Right cardiac atrium (tissue), 5 donors: ENCODE data around the gene NEGR1. TPM values are rescaled to one million over a fixed set of nuclear protein-coding genes. Genes with fewer than 3 reads are reported as not detected.
A peak's percentile ranks its signal among the peaks of the same experiment; 100 is the strongest.
"Not testable (repeated sequence)": the region's sequence is repeated elsewhere in the genome, so short reads cannot be mapped to it uniquely, and the experiment has no call there.

Experiments used
- ATAC-seq, 2 donors: fragments of 200-7000 bp; cut with Tn5 transposase; one replicate each; pipeline versions ENCODE4 v1.8.0 to v1.9.1; 2020; ENCODE audit warnings: moderate library complexity in 2 of 2, mild to moderate bottlenecking in 1 of 2
- DNase-seq, 3 donors: peaks; one replicate each; pipeline ENCODE4 v3.0.0-alpha.2; 2020
- H3K27ac ChIP-seq: one replicate; pipeline ENCODE4 v1.5.1; 2013; ENCODE audit warnings: mild to moderate bottlenecking, low read length, control low read depth, moderate library complexity
- H3K27me3 ChIP-seq: one replicate; pipeline ENCODE4 v1.6.1; 2013; ENCODE audit not compliant: control insufficient read depth, insufficient read depth
- H3K4me1 ChIP-seq: one replicate; pipeline ENCODE4 v1.6.1; 2013; ENCODE audit warnings: low read length; ENCODE audit not compliant: control insufficient read depth, insufficient read depth
- H3K4me3 ChIP-seq: one replicate; pipeline ENCODE4 v1.5.1; 2013; ENCODE audit warnings: low read length, control low read depth
- H3K9me3 ChIP-seq: one replicate; pipeline ENCODE4 v1.6.1; 2013; ENCODE audit warnings: low read length; ENCODE audit not compliant: control insufficient read depth
- WGBS: extraction: QIAGEN DNeasy Blood & Tissue Kit; methylation state at CpG from one replicate; pipeline ENCODE4 v1.1.7; 2013; 5-methylcytosine and 5-hydroxymethylcytosine counted together
- intact Hi-C, 4 donors: fragments of 100-400 bp; cut with DNase I; formaldehyde crosslinking; loops; one replicate each; pipeline versions ENCODE4 v1.11.0 to v1.14.0; 2022 to 2023
- polyA plus RNA-seq: library from polyadenylated mRNA; stranded (reverse); fragments of 200-250 nt; gene quantifications from one replicate; pipeline ENCODE4 v1.2.3, GENCODE V29; 2013
- total RNA-seq, 4 donors: library from RNA; stranded (reverse); fragmentation: NEBNext Ultra II Directional; extraction: Animal tissue kit (Norgen Biotek cat#: 25700); gene quantifications; one replicate each; pipeline ENCODE4 v1.2.1, GENCODE V29; 2021
- donor health status: healthy with polysubstance abuse.
- donor health status: DM: no; HTN: yes; CAD: no.
- donor health status: DM: no; HTN: no; CAD: no.
- donor health status: DM: no; HTN: yes; CAD: no; lungs with severe emphysema.
- donor health status: DM: yes; HTN: yes; CAD: no.

Gene NEGR1
- total and polyA plus RNA-seq, 5 donors = 9.1 to 26.1 (median 24.2) TPM

DNA sequence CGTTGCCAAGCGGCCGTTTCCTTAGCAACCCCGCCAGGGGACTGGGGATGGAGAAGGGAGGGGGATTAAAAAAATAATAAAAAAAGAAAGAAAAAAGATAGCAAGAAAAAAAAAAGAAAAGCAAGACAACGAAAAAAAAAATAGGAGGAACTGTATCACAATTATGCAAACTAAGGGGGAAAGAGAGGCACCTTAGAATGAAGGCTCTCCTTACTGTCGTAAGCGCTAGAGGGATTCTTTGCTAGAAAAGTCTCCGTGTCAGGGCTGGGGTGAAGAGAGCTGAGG is 625 bp upstream of the NEGR1 start:
- DNase-seq (no peak), ATAC-seq (no peak)
- Histone ChIP-seq H3K27ac (peak overlapping the region; percentile 84), H3K4me1 (no peaks in the 10 kb centered on the region), H3K27me3 (no peaks in the 10 kb centered on the region), H3K9me3 (no peaks in the 10 kb centered on the region), H3K4me3 (peak overlapping the region; percentile 57)
- intact Hi-C loops = no loop called here
- under 1% methylated on average over 8 of the region's 8 CpGs for WGBS

DNA sequence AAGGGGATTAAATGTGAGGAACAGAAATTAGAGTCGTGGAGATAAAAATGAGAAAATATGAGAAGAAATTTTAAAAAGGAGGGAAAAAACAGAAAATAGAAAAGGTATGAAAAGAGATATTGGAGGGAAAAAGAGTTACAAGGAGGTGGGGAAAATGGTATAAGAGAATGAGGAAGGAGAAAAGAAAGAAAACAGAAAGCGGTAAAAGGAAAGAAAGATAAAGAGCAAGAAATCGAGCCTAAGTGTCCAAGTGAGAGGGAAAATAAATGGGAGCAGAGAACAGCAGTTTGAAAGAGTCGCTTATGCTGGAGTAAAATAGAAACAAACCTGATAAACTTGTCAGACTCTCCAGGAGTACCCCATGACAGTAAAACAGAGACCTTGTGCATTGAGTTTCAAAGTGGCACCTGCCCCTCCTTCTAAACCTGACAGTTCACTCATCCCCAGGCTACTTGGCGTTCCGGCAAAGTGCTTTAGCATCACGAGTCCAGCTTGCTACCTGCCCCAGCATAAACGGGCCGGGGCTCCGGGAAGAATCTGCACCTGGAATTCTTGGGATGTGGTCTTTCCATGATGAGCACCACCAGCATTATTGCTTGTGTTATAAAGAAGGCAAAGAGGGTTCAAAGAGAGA is 585 bp downstream of the NEGR1 start:
- Histone ChIP-seq H3K4me3 (peak overlapping the region; percentile 57), H3K27me3 (no peaks in the 10 kb centered on the region), H3K9me3 (no peaks in the 10 kb centered on the region), H3K27ac (peak overlapping the region; percentile 47), H3K4me1 (no peaks in the 10 kb centered on the region)
- intact Hi-C loops = no loop called here
- ATAC-seq (no peak), DNase-seq (no peak)
- 9% methylated on average over 10 of the region's 10 CpGs for WGBS

DNA sequence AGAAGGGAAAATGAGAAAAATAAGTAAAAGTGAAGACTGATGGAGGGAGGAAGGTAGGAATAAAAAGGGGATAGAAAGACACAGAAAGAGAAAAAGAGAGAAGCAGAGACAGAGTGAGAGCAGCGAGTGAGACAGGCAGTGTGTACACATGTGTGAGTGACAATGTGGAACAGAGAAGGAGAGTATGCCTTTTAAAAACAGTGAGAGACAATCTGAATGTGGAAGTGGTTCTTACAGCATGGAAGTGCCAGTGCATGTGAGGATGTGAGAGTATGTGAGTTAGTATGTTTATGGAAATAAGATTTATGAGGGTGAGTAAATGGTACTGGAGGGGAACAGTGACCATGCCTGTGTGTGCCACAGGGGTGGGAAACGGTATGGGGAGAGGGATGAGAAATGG is 1.2 kb downstream of the NEGR1 start:
- no peak overlapping the region for H3K27ac ChIP-seq
- peak overlapping the region; percentile 57 for H3K4me3 ChIP-seq
- no peaks in the 10 kb centered on the region for H3K27me3 ChIP-seq
- intact Hi-C loops = no loop called here
- WGBS = 16% methylated on average over 2 of the region's 2 CpGs
- ATAC-seq = no peak
- H3K9me3 ChIP-seq = no peaks in the 10 kb centered on the region
- no peaks in the 10 kb centered on the region for H3K4me1 ChIP-seq
- DNase-seq = no peak

DNA sequence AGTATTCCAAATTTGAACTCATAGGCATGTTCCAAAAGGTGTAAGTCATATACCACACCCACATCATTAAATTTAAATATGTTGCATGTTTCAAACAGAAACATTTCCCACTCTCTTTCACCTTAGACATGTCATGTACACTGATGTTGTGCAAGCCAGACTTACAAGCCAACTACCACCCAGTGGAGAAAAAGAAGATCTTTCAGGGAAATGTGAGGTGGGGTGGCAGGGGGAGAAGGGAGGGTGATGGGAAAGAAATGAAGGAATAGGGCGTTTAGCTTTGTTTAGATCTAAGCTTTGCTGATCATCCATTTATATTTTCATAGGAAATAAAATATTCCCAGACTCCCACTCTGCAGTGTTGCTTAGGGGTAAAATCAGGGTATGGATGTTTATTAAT is 1.6 kb downstream of the NEGR1 start:
- no peak for ATAC-seq
- H3K27me3 ChIP-seq = no peaks in the 10 kb centered on the region
- H3K27ac ChIP-seq = no peak overlapping the region
- H3K9me3 ChIP-seq = no peaks in the 10 kb centered on the region
- intact Hi-C loops = no loop called here
- peak overlapping the region; percentile 57 for H3K4me3 ChIP-seq
- H3K4me1 ChIP-seq = no peaks in the 10 kb centered on the region
- 27% methylated on average over 1 of the region's 1 CpG for WGBS
- no peak for DNase-seq

DNA sequence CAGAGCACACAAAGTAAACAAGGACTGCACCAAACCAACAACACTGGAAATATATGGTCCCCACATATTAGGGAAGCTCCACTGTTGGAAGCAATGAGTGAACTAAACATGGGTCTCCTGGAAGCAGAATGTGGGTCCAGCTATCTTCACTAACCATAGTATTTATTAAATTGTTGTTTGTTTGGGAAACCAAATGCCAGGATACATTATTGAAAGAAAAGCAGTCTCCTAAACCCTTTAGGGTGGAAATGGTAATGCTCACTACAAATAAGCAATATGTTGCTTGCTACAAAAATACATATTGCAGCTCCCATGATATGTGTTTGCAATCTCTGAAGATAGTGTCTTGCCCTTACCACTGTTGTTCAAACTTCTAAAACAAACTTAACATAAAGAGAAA is 2.2 kb downstream of the NEGR1 start:
- intact Hi-C loops = no loop called here
- DNase-seq = no peak
- H3K27me3 ChIP-seq = no peaks in the 10 kb centered on the region
- no peaks in the 10 kb centered on the region for H3K9me3 ChIP-seq
- peak overlapping the region; percentile 41 for H3K4me3 ChIP-seq
- no peak for ATAC-seq
- no peaks in the 10 kb centered on the region for H3K4me1 ChIP-seq
- no peak overlapping the region for H3K27ac ChIP-seq

DNA sequence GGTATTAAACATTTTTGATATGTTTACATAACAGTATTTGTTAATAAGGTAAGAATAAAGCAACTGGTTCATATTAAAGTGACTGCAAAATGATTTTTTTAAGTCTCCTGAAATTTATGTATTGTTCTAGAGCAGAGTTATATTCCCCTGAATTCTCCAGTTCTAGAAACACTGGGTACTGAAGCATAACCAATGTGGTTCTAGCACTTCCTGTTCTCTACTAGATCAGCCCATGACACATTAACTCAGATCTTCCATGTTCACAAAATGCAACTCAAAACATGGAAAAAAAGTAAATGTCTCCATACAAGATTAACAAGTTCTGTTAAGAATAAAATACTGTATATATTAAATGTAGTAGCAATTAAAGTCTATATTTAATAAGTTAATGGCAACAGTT is 3.9 kb downstream of the NEGR1 start:
- no peak for DNase-seq
- no peaks in the 10 kb centered on the region for H3K9me3 ChIP-seq
- no peaks in the 10 kb centered on the region for H3K4me1 ChIP-seq
- H3K4me3 ChIP-seq = no peak overlapping the region
- H3K27me3 ChIP-seq = no peaks in the 10 kb centered on the region
- no peak overlapping the region for H3K27ac ChIP-seq
- intact Hi-C loops = no loop called here
- ATAC-seq = no peak

DNA sequence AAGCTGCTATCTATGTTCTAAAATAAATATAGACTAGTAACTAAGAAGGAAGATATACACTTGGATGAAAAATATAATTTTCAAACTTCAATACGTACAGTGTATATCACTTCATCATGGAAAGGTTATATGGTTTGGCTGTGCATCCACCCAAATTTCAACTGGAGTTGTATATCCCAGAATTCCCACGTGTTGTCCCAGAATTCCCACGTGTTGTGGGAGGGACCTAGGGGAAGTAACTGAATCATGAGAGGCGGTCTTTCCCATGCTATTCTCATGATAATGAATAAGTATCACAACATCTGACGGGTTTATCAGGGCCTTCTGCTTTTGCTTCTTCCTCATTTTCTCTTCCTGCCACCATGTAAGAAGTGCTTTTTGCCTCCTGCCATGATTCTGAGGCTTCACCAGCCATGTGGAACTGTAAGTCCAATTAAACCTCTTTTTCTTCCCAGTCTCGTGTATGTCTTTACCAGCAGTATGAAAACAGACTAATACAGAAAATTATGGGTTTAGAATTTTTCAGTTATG is 10.7 kb downstream of the NEGR1 start:
- Histone ChIP-seq H3K4me1 (no peaks in the 10 kb centered on the region), H3K4me3 (no peak overlapping the region), H3K27ac (no peak overlapping the region), H3K27me3 (no peaks in the 10 kb centered on the region), H3K9me3 (no peaks in the 10 kb centered on the region)
- 67% methylated on average over 6 of the region's 6 CpGs for WGBS
- intact Hi-C loops = no loop called here
- DNase-seq (no peak), ATAC-seq (no peak)

DNA sequence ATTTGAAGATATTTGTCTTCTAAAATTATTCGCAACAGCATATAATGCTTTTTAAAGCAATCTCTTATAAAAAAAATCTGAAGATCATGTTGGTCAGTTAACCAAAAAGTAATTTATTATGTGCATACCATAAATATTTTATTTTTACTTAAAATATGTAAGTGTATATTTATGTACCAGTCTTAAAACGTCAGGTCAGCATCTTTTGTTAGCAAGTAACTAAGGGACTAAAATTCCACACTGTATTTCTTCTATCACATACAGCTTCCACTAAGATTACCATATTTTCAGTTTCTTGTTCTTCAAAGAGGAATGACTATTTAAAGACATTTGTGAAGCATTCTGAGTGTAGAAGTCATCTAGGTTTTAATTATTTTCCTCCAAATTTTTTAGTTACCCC is 19.6 kb downstream of the NEGR1 start:
- 76% methylated on average over 2 of the region's 2 CpGs for WGBS
- no peaks in the 10 kb centered on the region for H3K27me3 ChIP-seq
- ATAC-seq (no peak), DNase-seq (no peak)
- intact Hi-C loops = no loop called here
- no peak overlapping the region for H3K27ac ChIP-seq
- no peak overlapping the region for H3K4me3 ChIP-seq
- H3K4me1 ChIP-seq = no peaks in the 10 kb centered on the region
- H3K9me3 ChIP-seq = no peaks in the 10 kb centered on the region

DNA sequence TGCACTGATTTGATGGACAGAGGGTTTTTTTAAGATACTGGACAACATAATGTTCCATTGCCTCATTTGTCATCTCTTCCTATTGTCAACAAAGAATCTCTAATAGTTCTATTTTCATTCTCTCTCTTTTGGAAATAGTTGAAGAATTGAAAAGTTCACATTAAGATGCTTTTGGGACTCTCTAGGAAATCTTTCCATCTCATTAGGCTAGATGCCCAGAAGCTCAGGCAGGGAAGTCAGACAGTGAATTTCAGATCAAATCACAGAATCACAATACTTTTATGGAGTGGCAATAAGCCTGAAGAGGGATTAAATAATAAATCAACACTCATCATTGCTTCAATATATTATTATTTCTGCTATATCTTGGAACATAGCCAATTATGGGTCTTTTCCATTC is 29.2 kb downstream of the NEGR1 start:
- no peaks in the 10 kb centered on the region for H3K4me1 ChIP-seq
- H3K27me3 ChIP-seq = no peaks in the 10 kb centered on the region
- intact Hi-C loops = no loop called here
- no peak for DNase-seq
- no peak for ATAC-seq
- H3K4me3 ChIP-seq = no peak overlapping the region
- no peaks in the 10 kb centered on the region for H3K9me3 ChIP-seq
- no peak overlapping the region for H3K27ac ChIP-seq

DNA sequence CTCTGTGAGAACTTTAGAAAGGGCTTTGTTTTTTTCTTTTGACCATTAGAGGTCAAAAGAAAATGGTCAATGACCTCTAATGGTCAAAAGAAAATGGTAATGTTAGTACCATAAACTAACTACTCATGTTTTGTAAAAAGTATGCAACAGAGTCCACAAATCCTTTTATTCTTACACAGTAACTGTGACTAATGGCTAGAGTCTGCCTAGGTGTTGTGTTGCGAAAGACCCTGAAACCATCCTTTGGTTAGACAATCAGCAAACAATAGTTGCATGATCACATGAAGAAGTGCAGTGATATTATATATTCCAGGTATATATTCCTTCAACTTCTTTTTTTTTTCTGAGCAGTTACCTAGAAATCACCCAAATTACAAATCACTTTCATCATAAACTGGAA is 40.9 kb downstream of the NEGR1 start:
- no peaks in the 10 kb centered on the region for H3K9me3 ChIP-seq
- 98% methylated on average over 1 of the region's 1 CpG for WGBS

DNA sequence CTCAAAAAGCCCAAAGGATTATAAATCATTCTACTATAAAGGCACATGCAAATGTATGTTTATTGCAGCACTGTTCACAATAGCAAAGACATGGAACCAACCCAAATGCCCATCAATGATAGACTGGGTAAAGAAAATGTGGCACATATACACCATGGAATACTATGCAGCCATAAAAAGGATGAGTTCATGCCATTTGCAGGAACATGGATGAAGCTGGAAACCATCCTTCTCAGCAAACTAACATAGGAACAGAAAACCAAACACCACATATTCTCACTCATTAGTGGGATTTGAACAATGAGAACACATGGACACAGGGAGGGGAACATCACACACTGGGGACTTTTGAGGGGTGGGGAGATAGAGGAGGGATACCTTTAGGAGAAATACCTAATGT is 46.4 kb downstream of the NEGR1 start:
- ATAC-seq, DNase-seq, intact Hi-C loops, H3K27me3 ChIP-seq, H3K9me3 ChIP-seq, H3K27ac ChIP-seq, H3K4me3 ChIP-seq, H3K4me1 ChIP-seq: not testable (repeated sequence)

More for the DNA sequence above, 40.9 kb downstream of the NEGR1 start:
- no peak for DNase-seq
- H3K4me1 ChIP-seq = no peaks in the 10 kb centered on the region
- intact Hi-C loops = no loop called here
- H3K27ac ChIP-seq = no peak overlapping the region
- no peak for ATAC-seq
- H3K4me3 ChIP-seq = no peak overlapping the region
- no peaks in the 10 kb centered on the region for H3K27me3 ChIP-seq

DNA sequence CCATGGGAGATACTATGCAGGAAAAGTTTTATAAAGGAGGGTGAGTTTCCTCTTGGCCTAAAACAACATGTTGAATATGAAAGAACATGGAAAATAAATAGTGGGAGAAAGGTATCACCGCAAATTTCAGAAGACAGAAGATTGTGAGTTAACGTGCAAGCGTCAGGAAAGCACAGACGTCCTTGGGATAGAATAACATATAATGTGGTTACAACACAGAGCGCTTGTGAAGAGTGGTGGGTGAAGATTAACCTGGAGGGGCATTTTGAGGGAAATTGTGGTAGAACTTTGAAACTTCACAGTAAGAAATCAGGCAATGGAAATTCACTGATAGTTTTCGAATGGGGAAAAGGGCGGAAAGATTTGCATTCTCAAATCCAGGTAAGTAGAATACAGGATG is 47.3 kb downstream of the NEGR1 start:
- DNase-seq = no peak
- WGBS = 85% methylated on average over 7 of the region's 7 CpGs

More for the DNA sequence above, 47.3 kb downstream of the NEGR1 start:
- ATAC-seq = no peak
- Histone ChIP-seq H3K4me3 (no peak overlapping the region), H3K9me3 (no peaks in the 10 kb centered on the region), H3K27ac (no peak overlapping the region), H3K4me1 (no peaks in the 10 kb centered on the region), H3K27me3 (no peaks in the 10 kb centered on the region)
- intact Hi-C loops = no loop called here
